Tibial nerve (tissue), 3 donors: ENCODE results near the gene PKNOX1.

Experiments used
- POLR2A ChIP-seq, 2 donors: fragments of 450-650 bp; IDR thresholded peaks; one replicate each; pipeline ENCODE4 v1.6.1; 2017; ENCODE audit warnings: antibody characterized with exemption in 2 of 2, mild to moderate bottlenecking in 2 of 2, moderate library complexity in 2 of 2
- TF ChIP-seq, protein P1 (sequence below), 5 experiments: fragments of 200-600 bp in 3 of 5; fragments of 450-650 bp in 2 of 5; sonication (generic) in 3 of 5; IDR thresholded peaks; one replicate each; pipeline ENCODE4 v1.5.1; 2016 to 2019; ENCODE audit warnings: antibody characterized with exemption in 5 of 5, mild to moderate bottlenecking in 3 of 5, moderate library complexity in 2 of 5

GRCh38 chr21:43001316-43001715, 27.0 kb downstream of the PKNOX1 start:
- TF ChIP-seq, protein P1, sequence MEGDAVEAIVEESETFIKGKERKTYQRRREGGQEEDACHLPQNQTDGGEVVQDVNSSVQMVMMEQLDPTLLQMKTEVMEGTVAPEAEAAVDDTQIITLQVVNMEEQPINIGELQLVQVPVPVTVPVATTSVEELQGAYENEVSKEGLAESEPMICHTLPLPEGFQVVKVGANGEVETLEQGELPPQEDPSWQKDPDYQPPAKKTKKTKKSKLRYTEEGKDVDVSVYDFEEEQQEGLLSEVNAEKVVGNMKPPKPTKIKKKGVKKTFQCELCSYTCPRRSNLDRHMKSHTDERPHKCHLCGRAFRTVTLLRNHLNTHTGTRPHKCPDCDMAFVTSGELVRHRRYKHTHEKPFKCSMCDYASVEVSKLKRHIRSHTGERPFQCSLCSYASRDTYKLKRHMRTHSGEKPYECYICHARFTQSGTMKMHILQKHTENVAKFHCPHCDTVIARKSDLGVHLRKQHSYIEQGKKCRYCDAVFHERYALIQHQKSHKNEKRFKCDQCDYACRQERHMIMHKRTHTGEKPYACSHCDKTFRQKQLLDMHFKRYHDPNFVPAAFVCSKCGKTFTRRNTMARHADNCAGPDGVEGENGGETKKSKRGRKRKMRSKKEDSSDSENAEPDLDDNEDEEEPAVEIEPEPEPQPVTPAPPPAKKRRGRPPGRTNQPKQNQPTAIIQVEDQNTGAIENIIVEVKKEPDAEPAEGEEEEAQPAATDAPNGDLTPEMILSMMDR (IDR thresholded peaks at IDR 0.05), result no peak
- no peak for TF ChIP-seq POLR2A (IDR thresholded peaks at IDR 0.05)
